GM12878 (cell line): ENCODE results near the gene RPL31. TPM values are rescaled to one million over a fixed set of nuclear protein-coding genes. Genes with fewer than 3 reads are reported as not detected.

Experiments used
- ATAC-seq: fragments of 200-7000 bp; cut with Tn5 transposase; 3 replicates; pipeline ENCODE4 v1.9.1; 2020; ENCODE audit warnings: mild to moderate bottlenecking, moderate library complexity
- BruUV-seq: library from RNA; stranded (reverse); fragments of 400-500 nt; replicated peaks from 2 replicates; lab custom pipeline; 2021; lab: Mats Ljungman, UMichigan
- CTCF ChIA-PET: fragments of 300-600 bp; sonication (Branson Sonifier 250); formaldehyde crosslinking; extraction: SDS; loops from one replicate; lab custom pipeline; 2021; ENCODE audit warnings: inconsistent platforms; lab: Yijun Ruan, JAX
- POLR2A ChIA-PET: fragments of 350-600 bp; formaldehyde crosslinking; extraction: SDS; loops from one replicate; lab custom pipeline; 2021; ENCODE audit warnings: inconsistent platforms; lab: Charles Lee
- RAD21 ChIA-PET: fragments of 300-600 bp; sonication (Branson Sonifier 250); formaldehyde crosslinking; loops from one replicate; lab custom pipeline; 2023; ENCODE audit warnings: antibody characterized with exemption; ENCODE audit not compliant: unreplicated experiment; lab: Charles Lee
- SMC1A ChIA-PET: fragments of 300-600 bp; sonication (Branson Sonifier 250); formaldehyde crosslinking; loops from one replicate; lab custom pipeline; 2023; ENCODE audit not compliant: unreplicated experiment, uncharacterized antibody; lab: Charles Lee
- DNase-seq: peaks from one replicate; pipeline ENCODE4 v3.0.0-alpha.2; 2011; ENCODE audit warnings: low read depth, low spot score
- FAIRE-seq: peaks from 3 replicates; lab custom pipeline; 2011; peaks lifted over from hg19 to GRCh38; lab: Jason Lieb, UNC
- H2AFZ ChIP-seq: 2 replicates; pipeline ENCODE4 v1.6.0; 2011; ENCODE audit warnings: low read depth, low read length, control low read depth; ENCODE audit not compliant: control insufficient read depth
- H3K27ac ChIP-seq: 2 replicates; pipeline ENCODE4 v1.5.1; 2011; ENCODE audit warnings: control low read depth; ENCODE audit not compliant: control insufficient read depth, insufficient read depth
- H3K27me3 ChIP-seq, 2 experiments: replicated peaks in 1 of 2; 2 replicates each; pipeline versions ENCODE4 v1.6.0 to v1.6.1; 2011; ENCODE audit warnings: low read length in 1 of 2; ENCODE audit not compliant: control insufficient read depth in 2 of 2, insufficient read depth in 2 of 2
- H3K36me3 ChIP-seq, 2 experiments: 2 replicates each; pipeline ENCODE4 v1.5.1; 2011; ENCODE audit warnings: low read length in 1 of 2; ENCODE audit not compliant: control insufficient read depth in 2 of 2, insufficient read depth in 2 of 2
- H3K4me1 ChIP-seq: 2 replicates; pipeline ENCODE4 v1.6.1; 2011; ENCODE audit warnings: mild to moderate bottlenecking, low read length, moderate library complexity, mixed read lengths; ENCODE audit not compliant: control insufficient read depth, insufficient read depth
- H3K4me2 ChIP-seq: 2 replicates; pipeline ENCODE4 v1.6.0; 2011; ENCODE audit warnings: control low read depth; ENCODE audit not compliant: control insufficient read depth, insufficient read depth
- H3K4me3 ChIP-seq: fragments of 200-600 bp; sonication (generic); 2 replicates; pipeline ENCODE4 v1.5.1; 2016
- H3K79me2 ChIP-seq: 2 replicates; pipeline ENCODE4 v1.6.0; 2011; ENCODE audit warnings: low read length; ENCODE audit not compliant: control insufficient read depth, insufficient read depth
- H3K9ac ChIP-seq: 2 replicates; pipeline ENCODE4 v1.8.0; 2011; ENCODE audit warnings: low read length, control low read depth, mixed read lengths; ENCODE audit not compliant: control insufficient read depth, insufficient read depth
- H3K9me3 ChIP-seq: replicated peaks from 3 replicates; pipeline ENCODE4 v1.5.1; 2011; ENCODE audit warnings: mild to moderate bottlenecking, low read length; ENCODE audit not compliant: control insufficient read depth, insufficient read depth
- H4K20me1 ChIP-seq: 2 replicates; pipeline ENCODE4 v1.6.0; 2011; ENCODE audit not compliant: control insufficient read depth, insufficient read depth
- BHLHE40 ChIP-seq, 2 experiments: fragments of 450-650 bp in 1 of 2; IDR thresholded peaks; 2 replicates each; pipeline ENCODE4 v1.6.1; 2011 to 2017; ENCODE audit warnings: low read depth in 2 of 2, borderline replicate concordance in 1 of 2, improper control_type of control experiment in 1 of 2, low read length in 1 of 2, mild to moderate bottlenecking in 1 of 2
- MYC ChIP-seq: IDR thresholded peaks from 2 replicates; pipeline ENCODE4 v1.6.1; 2011; ENCODE audit warnings: mild to moderate bottlenecking, low read length, moderate library complexity, inconsistent platforms; ENCODE audit not compliant: insufficient read depth, insufficient replicate concordance, insufficient read length, severe bottlenecking
- NR2C1 ChIP-seq: fragments of 450-650 bp; IDR thresholded peaks from 2 replicates; pipeline ENCODE4 v1.6.1; 2017; ENCODE audit warnings: antibody characterized with exemption, mild to moderate bottlenecking, moderate library complexity
- REST ChIP-seq: IDR thresholded peaks from 2 replicates; pipeline ENCODE4 v1.6.1; 2012; ENCODE audit warnings: mild to moderate bottlenecking, low read depth, low read length
- SMAD1 ChIP-seq: fragments of 450-650 bp; IDR thresholded peaks from 2 replicates; pipeline ENCODE4 v1.6.1; 2018; ENCODE audit warnings: mild to moderate bottlenecking, low read depth; ENCODE audit not compliant: partially characterized antibody
- SREBF1 ChIP-seq: IDR thresholded peaks from 2 replicates; pipeline ENCODE4 v1.6.1; 2012; ENCODE audit warnings: mild to moderate bottlenecking, low read length
- WRNIP1 ChIP-seq: IDR thresholded peaks from 2 replicates; pipeline ENCODE4 v1.6.1; 2011; ENCODE audit warnings: low read depth, low read length, improper control_type of control experiment, borderline replicate concordance
- ZNF384 ChIP-seq: IDR thresholded peaks from 2 replicates; pipeline ENCODE4 v1.6.1; 2012; ENCODE audit warnings: low read depth, mild to moderate bottlenecking, low read length, improper control_type of control experiment, borderline replicate concordance
- WGBS: methylation state at CpG from one replicate; pipeline ENCODE4 v1.1.6; 2016; ENCODE audit warnings: low lambda C conversion rate; ENCODE audit not compliant: insufficient replicate concordance, insufficient coverage; ENCODE audit errors: missing lambda C conversion rate; 5-methylcytosine and 5-hydroxymethylcytosine counted together
- in situ Hi-C: fragments of 300-500 bp; cut with MboI; formaldehyde crosslinking; loops from 9 replicates; pipeline ENCODE4 v1.14.3; 2018; ENCODE audit warnings: mixed read lengths
- intact Hi-C: fragments of 100-400 bp; cut with micrococcal nuclease; formaldehyde crosslinking; loops from one replicate; pipeline ENCODE4 v1.14.2; 2022; ENCODE audit not compliant: unreplicated experiment
- polyA plus RNA-seq, 11 experiments: library from polyadenylated mRNA; depleted of rRNA in 4 of 11; unstranded in 6 of 11; stranded (reverse) in 5 of 11; fragments of >200 nt; fragmentation: Nextera tagmentation in 4 of 11; fragmentation: Illumina TruSeq in 1 of 11; extraction: Ambion mirVana in 4 of 11; extraction: Trizol in 1 of 11; gene quantifications; 1 replicate in 1 of 11; 2 replicates in 10 of 11; pipeline versions ENCODE4 v1.2.1 to v1.2.3, GENCODE V29; 2011 to 2016; ENCODE audit warnings: inconsistent platforms in 2 of 11, missing spikeins in 2 of 11, low read depth in 1 of 11
- total RNA-seq, 4 experiments: library from RNA; depleted of rRNA in 3 of 4; stranded (reverse); fragments of >200 nt in 3 of 4; fragmentation: Illumina TruSeq in 1 of 4; extraction: Trizol in 1 of 4; gene quantifications; 2 replicates each; pipeline versions ENCODE4 v1.2.1 to v1.2.3, GENCODE V29; 2013 to 2021

The RPL31 gene
- total and polyA plus RNA-seq, 10 of the 15 experiments (the other 5 are each of a cell fraction or from before 2014, with no cell fraction given): 1,643 to 8,551 (median 2,208) TPM

GRCh38 chr2:100995309-100996075 lies 6.6 kb upstream of the RPL31 start:
- no peak for TF ChIP-seq SMAD1
- TF ChIP-seq WRNIP1: no peak
- TF ChIP-seq BHLHE40 (IDR thresholded peaks at IDR 0.05; ENCODE audit: borderline replicate concordance in 1 of 2, low read depth in 2 of 2, low read length in 1 of 2): no peak
- TF ChIP-seq REST: no peak
- no peak for TF ChIP-seq MYC
- TF ChIP-seq SREBF1: no peak
- TF ChIP-seq ZNF384: no peak
- TF ChIP-seq NR2C1: no peak
- ChIA-PET CTCF (no interaction called here), POLR2A (no interaction called here), RAD21 (no interaction called here), SMC1A (no interaction called here)
- Histone ChIP-seq H3K9me3 (no peaks in the 10 kb centered on the region), H3K9ac (no peak overlapping the region), H3K36me3 (no peaks in the 10 kb centered on the region), H3K4me1 (no peaks in the 10 kb centered on the region), H4K20me1 (no peaks in the 10 kb centered on the region), H2AFZ (no peak overlapping the region), H3K4me3 (no peak overlapping the region), H3K27me3 (no peaks in the 10 kb centered on the region; a peak in 1 of 4 replicates), H3K79me2 (no peaks in the 10 kb centered on the region), H3K4me2 (no peak overlapping the region), H3K27ac (no peak overlapping the region)
- intact Hi-C loops: no loop called here
- in situ Hi-C loops: loop anchor here (10.0 kb wide), 1 partner anchor 401 kb away; no protein-coding TSS in a partner anchor
- 70% methylated on average over 28 of the region's 28 CpGs for WGBS
- ATAC-seq (no peak), FAIRE-seq (no peak), DNase-seq (no peak)
- BruUV-seq: no TSS peak
